ENCODE data around the gene KCNAB3.

DNA sequence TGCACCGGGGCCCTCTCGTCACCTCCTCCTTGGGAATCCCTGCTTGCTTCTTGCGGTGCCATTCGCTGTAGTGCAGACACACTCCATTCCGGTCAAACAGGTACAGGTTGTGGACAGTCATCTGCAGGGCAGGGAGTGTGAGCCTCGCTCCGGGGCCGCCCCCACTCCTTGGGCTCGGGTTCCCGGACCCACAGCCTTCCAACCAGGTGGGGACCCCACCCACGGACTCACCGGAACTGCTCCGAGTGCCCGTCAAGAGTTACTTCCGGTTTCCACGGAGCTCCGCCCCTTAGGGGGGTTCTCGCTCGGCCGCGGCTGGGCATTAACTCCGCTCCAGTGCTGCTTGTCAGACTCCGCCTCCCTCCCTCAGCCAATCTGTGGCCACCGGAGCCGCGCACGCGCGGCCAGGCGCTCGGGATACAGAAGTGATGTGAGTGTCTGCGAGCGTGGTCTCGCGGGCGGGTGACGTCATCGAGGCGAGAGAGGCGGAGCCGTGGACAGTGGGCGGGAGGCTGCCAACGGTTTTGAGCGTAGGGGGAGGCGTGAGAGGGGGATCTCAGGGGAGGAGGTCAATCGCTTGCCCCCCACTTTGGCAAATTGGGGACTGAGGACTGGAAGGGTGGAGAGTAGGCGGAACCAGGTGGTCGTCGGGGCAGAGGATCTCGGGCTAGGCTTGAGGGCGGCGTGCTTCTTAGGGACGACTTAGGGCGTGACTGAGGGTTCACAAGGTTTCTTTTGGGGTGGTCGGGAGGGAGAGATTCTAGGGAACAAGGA is 2.2 kb upstream of the KCNAB3 start, which contains the start of the genes CNTROB and TRAPPC1:
- TF ChIP-seq, protein P1, sequence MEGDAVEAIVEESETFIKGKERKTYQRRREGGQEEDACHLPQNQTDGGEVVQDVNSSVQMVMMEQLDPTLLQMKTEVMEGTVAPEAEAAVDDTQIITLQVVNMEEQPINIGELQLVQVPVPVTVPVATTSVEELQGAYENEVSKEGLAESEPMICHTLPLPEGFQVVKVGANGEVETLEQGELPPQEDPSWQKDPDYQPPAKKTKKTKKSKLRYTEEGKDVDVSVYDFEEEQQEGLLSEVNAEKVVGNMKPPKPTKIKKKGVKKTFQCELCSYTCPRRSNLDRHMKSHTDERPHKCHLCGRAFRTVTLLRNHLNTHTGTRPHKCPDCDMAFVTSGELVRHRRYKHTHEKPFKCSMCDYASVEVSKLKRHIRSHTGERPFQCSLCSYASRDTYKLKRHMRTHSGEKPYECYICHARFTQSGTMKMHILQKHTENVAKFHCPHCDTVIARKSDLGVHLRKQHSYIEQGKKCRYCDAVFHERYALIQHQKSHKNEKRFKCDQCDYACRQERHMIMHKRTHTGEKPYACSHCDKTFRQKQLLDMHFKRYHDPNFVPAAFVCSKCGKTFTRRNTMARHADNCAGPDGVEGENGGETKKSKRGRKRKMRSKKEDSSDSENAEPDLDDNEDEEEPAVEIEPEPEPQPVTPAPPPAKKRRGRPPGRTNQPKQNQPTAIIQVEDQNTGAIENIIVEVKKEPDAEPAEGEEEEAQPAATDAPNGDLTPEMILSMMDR (IDR thresholded peaks at IDR 0.05; ENCODE audit: low read length) = no peak
- no peak for TF ChIP-seq EZH2 (IDR thresholded peaks at IDR 0.05; ENCODE audit: borderline replicate concordance, low read length)
